Panc1 (cell line): ENCODE measurements around the gene APRT.

Source experiments
- CTCF ChIP-seq: fragments of 450-650 bp; IDR thresholded peaks from 2 replicates; pipeline ENCODE4 v1.5.1; 2017; ENCODE audit warnings: mild to moderate bottlenecking
- POLR2AphosphoS5 ChIP-seq: IDR thresholded peaks from 2 replicates; pipeline ENCODE4 v1.6.1; 2012; ENCODE audit warnings: mild to moderate bottlenecking, low read depth, low read length, moderate library complexity
- REST ChIP-seq, 2 experiments: IDR thresholded peaks; 2 replicates each; pipeline ENCODE4 v1.6.1; 2011 to 2012; ENCODE audit warnings: low read depth in 2 of 2, control low read depth in 1 of 2, low read length in 1 of 2, mild to moderate bottlenecking in 1 of 2, moderate library complexity in 1 of 2; ENCODE audit not compliant: insufficient read depth in 1 of 2
- SIN3A ChIP-seq: IDR thresholded peaks from 2 replicates; pipeline ENCODE4 v1.6.1; 2012; ENCODE audit warnings: low read depth, mild to moderate bottlenecking, low read length, moderate library complexity, borderline replicate concordance; ENCODE audit not compliant: insufficient read depth
- TCF7L2 ChIP-seq: IDR thresholded peaks from 2 replicates; pipeline ENCODE4 v1.6.1; 2011; ENCODE audit warnings: mild to moderate bottlenecking, low read depth, low read length, inconsistent platforms

- TF ChIP-seq CTCF (no peak), POLR2AphosphoS5 (no peak), REST (IDR thresholded peaks at IDR 0.05; ENCODE audit: insufficient read depth in 1 of 2, low read depth in 2 of 2, low read length in 1 of 2) (no peak), TCF7L2 (no peak), SIN3A (no peak)
Measured at GRCh38 chr16:88805887-88806393, 5.8 kb downstream of the APRT start.
